Right atrium auricular region (tissue), 2 donors: ENCODE measurements around the gene VIPR2. TPM values are rescaled to one million over a fixed set of nuclear protein-coding genes. Genes with fewer than 3 reads are reported as not detected.
"Not testable (repeated sequence)": the region's sequence is repeated elsewhere in the genome, so short reads cannot be mapped to it uniquely, and the experiment has no call there.

Experiments used
- DNase-seq: peaks from one replicate; pipeline ENCODE4 v3.0.0-alpha.2; 2019; ENCODE audit warnings: low spot score
- H3K27ac ChIP-seq, 2 donors: fragments of 200-600 bp; sonication (generic); 1 replicate in 1 of 2; 2 replicates in 1 of 2; pipeline ENCODE4 v1.5.1; 2016 to 2019
- H3K27me3 ChIP-seq, 2 donors: fragments of 200-600 bp; sonication (generic); one replicate each; pipeline versions ENCODE4 v1.5.1 to v1.6.0; 2017 to 2019
- H3K36me3 ChIP-seq: fragments of 200-600 bp; sonication (generic); one replicate; pipeline ENCODE4 v1.5.1; 2016
- H3K4me1 ChIP-seq, 2 donors: fragments of 200-600 bp; sonication (generic); one replicate each; pipeline versions ENCODE4 v1.5.1 to v1.6.0; 2017 to 2019
- H3K4me3 ChIP-seq, 2 donors: fragments of 200-600 bp; sonication (generic); 1 replicate in 1 of 2; 2 replicates in 1 of 2; pipeline ENCODE4 v1.5.1; 2017 to 2019; ENCODE audit warnings: mild to moderate bottlenecking in 1 of 2, moderate library complexity in 1 of 2
- H3K9me3 ChIP-seq, 2 donors: fragments of 200-600 bp; sonication (generic); one replicate each; pipeline ENCODE4 v1.5.1; 2019
- CTCF ChIP-seq, 2 donors: fragments of 200-600 bp; sonication (generic); IDR thresholded peaks; one replicate each; pipeline ENCODE4 v1.5.1; 2019; ENCODE audit warnings: antibody characterized with exemption in 2 of 2
- total RNA-seq, 2 donors: library from RNA; depleted of rRNA; stranded (reverse); fragments of >200 nt; gene quantifications; one replicate each; pipeline ENCODE4 v1.1.0, GENCODE V29; 2016

VIPR2 gene
- total RNA-seq, 2 donors from 2014 or later: 3.8 to 13.4 TPM

GRCh38 chr7:158987691-158988090 is 157.0 kb downstream of the VIPR2 start:
- Histone ChIP-seq H3K4me1 (no peaks in the 10 kb centered on the region), H3K27ac (no peak overlapping the region), H3K27me3 (no peaks in the 10 kb centered on the region), H3K36me3 (no peaks in the 10 kb centered on the region), H3K4me3 (no peak overlapping the region), H3K9me3 (peaks cover 0 to 8% of the 10 kb centered on the region in 2 donors)
- no peak for TF ChIP-seq CTCF (IDR thresholded peaks at IDR 0.05)
- DNase-seq: no peak

GRCh38 chr7:158985583-158985982 is 159.1 kb downstream of the VIPR2 start:
- Histone ChIP-seq H3K4me3 (no peak overlapping the region), H3K27me3 (no peaks in the 10 kb centered on the region), H3K27ac (no peak overlapping the region), H3K9me3 (peaks cover 10 to 25% of the 10 kb centered on the region in 2 donors), H3K4me1 (no peaks in the 10 kb centered on the region), H3K36me3 (no peaks in the 10 kb centered on the region)
- TF ChIP-seq CTCF (IDR thresholded peaks at IDR 0.05): no peak
- no peak for DNase-seq

GRCh38 chr7:158984007-158984406 is 160.7 kb downstream of the VIPR2 start:
- DNase-seq, H3K27ac ChIP-seq, H3K36me3 ChIP-seq, H3K4me3 ChIP-seq, H3K4me1 ChIP-seq, H3K27me3 ChIP-seq: not testable (repeated sequence)
- peaks cover 10 to 25% of the 10 kb centered on the region in 2 donors for H3K9me3 ChIP-seq

GRCh38 chr7:158982080-158982479 is 162.6 kb downstream of the VIPR2 start:
- H3K27ac ChIP-seq, H3K4me3 ChIP-seq, H3K27me3 ChIP-seq, H3K36me3 ChIP-seq, DNase-seq, H3K4me1 ChIP-seq: not testable (repeated sequence)
- peaks cover 10 to 25% of the 10 kb centered on the region in 2 donors for H3K9me3 ChIP-seq

- peaks cover 0 to 9% of the 10 kb centered on the region in 2 donors for H3K4me1 ChIP-seq
- no peak overlapping the region for H3K4me3 ChIP-seq
- no peaks in the 10 kb centered on the region for H3K36me3 ChIP-seq
- no peak for TF ChIP-seq CTCF (IDR thresholded peaks at IDR 0.05)
- DNase-seq: no peak
- no peaks in the 10 kb centered on the region for H3K27me3 ChIP-seq
- H3K9me3 ChIP-seq: peaks cover 10 to 25% of the 10 kb centered on the region in 2 donors
- no peak overlapping the region for H3K27ac ChIP-seq
Measured at GRCh38 chr7:158979635-158980351, 164.9 kb downstream of the VIPR2 start.

- Histone ChIP-seq H3K36me3 (no peaks in the 10 kb centered on the region), H3K27me3 (no peaks in the 10 kb centered on the region), H3K9me3 (peaks cover 10 to 25% of the 10 kb centered on the region in 2 donors), H3K4me3 (no peak overlapping the region), H3K27ac (no peak overlapping the region), H3K4me1 (peaks cover 0 to 9% of the 10 kb centered on the region in 2 donors)
- no peak for DNase-seq
- no peak for TF ChIP-seq CTCF (IDR thresholded peaks at IDR 0.05)
Measured at GRCh38 chr7:158979023-158979529, 165.6 kb downstream of the VIPR2 start.
